HUES48 (cell line): Measurements from ENCODE around the gene KARS1.

Source experiments
- H3K27ac ChIP-seq: one replicate; pipeline ENCODE4 v1.7.0; 2013; ENCODE audit warnings: low read depth, low read length, inconsistent platforms
- H3K27me3 ChIP-seq: 2 replicates; pipeline ENCODE4 v1.6.1; 2013; ENCODE audit warnings: mild to moderate bottlenecking, low read length; ENCODE audit not compliant: control insufficient read depth, insufficient read depth
- H3K36me3 ChIP-seq: 2 replicates; pipeline ENCODE4 v1.6.1; 2013; ENCODE audit warnings: low read length; ENCODE audit not compliant: control insufficient read depth, insufficient read depth
- H3K4me1 ChIP-seq: 2 replicates; pipeline ENCODE4 v1.6.1; 2013; ENCODE audit warnings: mild to moderate bottlenecking, low read length; ENCODE audit not compliant: control insufficient read depth, insufficient read depth
- H3K4me3 ChIP-seq: 2 replicates; pipeline ENCODE4 v1.5.1; 2013; ENCODE audit warnings: mild to moderate bottlenecking, low read depth, low read length
- H3K9ac ChIP-seq: 2 replicates; pipeline ENCODE4 v1.6.1; 2013; ENCODE audit warnings: mild to moderate bottlenecking, low read depth, low read length, moderate library complexity
- H3K9me3 ChIP-seq: 2 replicates; pipeline ENCODE4 v1.6.1; 2013; ENCODE audit warnings: low read length; ENCODE audit not compliant: control insufficient read depth, insufficient read depth

Gene KARS1

DNA sequence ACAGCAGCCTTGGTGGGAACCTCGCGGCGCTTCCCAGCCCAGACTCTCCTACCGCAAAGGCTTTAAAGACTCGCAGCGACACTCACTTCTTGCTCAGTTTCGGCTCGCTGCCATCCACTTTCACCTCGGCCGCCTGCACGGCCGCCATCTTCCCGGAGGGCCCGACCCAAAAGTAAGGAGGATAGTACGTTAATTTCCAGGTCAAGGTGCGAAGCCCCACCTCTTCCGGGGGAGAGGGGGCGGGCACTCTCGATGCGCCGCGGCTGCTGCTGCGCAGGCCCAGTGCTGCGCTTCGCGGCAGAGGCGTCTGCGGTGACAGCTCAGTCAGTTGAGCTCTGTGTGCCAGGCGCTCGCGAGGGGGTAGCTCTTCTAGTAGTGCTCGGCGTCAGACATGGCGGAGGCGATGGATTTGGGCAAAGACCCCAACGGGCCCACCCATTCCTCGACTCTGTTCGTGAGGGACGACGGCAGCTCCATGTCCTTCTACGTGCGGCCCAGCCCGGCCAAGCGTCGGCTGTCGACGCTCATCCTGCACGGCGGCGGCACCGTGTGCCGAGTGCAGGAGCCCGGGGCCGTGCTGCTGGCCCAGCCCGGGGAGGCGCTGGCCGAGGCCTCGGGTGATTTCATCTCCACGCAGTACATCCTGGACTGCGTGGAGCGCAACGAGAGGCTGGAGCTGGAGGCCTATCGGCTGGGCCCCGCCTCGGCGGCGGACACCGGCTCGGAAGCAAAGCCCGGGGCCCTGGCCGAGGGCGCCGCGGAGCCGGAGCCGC is at the start of gene KARS1, which contains the start of gene TERF2IP:
KARS1 (minus strand) TSS at position 174 of the 773 bp plus-strand sequence; CDS start at position 148, 26 bp downstream.
TERF2IP (plus strand) TSS at position 282 of the 773 bp plus-strand sequence; CDS start at position 392, 110 bp downstream.
- Histone ChIP-seq H3K27me3 (no peaks in the 10 kb centered on the region), H3K4me1 (peaks cover 19% of the 10 kb centered on the region), H3K36me3 (peaks cover 26% of the 10 kb centered on the region), H3K27ac (peak within 1 kb of the TSS; percentile 90), H3K9ac (peak within 1 kb of the TSS; percentile 89), H3K9me3 (no peaks in the 10 kb centered on the region), H3K4me3 (peak within 1 kb of the TSS; percentile 95)

DNA sequence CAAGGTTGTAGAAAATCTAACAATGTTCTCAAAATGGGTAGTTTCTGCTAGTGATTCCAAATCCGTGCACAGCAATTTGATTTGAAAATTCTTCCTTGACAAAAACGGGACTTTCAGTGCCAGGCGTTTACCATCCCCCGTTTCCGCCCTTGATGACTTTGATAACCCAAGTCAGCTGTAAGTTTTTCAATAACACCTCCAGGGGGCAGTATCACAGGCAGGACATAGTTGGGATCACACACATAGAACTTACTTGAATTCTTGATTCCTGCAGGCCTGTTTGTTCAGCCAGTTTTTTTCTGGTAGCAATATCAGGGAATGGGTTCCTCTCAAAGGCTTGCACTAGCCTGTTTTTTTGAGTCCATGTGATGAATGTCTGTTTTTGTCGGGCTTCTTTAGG is 48.2 kb upstream of the KARS1 start:
- H3K27ac ChIP-seq = no peak overlapping the region
- H3K36me3 ChIP-seq = no peaks in the 10 kb centered on the region
- H3K4me1 ChIP-seq = no peaks in the 10 kb centered on the region
- H3K9ac ChIP-seq = no peak overlapping the region
- H3K9me3 ChIP-seq = peaks cover 3% of the 10 kb centered on the region; the same call in 1 of the 2 replicates
- H3K27me3 ChIP-seq = no peaks in the 10 kb centered on the region
- no peak overlapping the region for H3K4me3 ChIP-seq

DNA sequence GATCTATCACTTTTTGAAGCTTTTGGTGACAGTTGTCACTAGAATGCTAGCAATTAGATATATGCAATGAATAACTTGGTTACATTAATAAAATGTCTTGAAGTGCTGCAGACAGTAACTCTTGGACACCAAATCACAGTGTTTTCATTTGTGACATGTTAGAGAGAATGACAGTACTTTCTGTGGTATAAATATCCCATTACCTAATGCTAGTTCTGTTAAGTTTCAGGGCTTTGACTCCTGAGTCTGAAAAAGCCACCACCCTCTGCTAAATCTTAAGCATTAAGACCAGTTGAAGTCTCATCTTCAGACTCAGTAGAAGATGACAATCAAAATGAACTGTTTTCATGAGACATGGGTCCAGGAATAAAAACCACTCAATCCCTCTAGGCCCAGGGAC is 39.9 kb upstream of the KARS1 start:
- Histone ChIP-seq H3K36me3 (no peaks in the 10 kb centered on the region), H3K9ac (no peak overlapping the region), H3K4me3 (no peak overlapping the region), H3K27ac (no peak overlapping the region), H3K4me1 (no peaks in the 10 kb centered on the region), H3K9me3 (peaks cover 59% of the 10 kb centered on the region), H3K27me3 (no peaks in the 10 kb centered on the region)

DNA sequence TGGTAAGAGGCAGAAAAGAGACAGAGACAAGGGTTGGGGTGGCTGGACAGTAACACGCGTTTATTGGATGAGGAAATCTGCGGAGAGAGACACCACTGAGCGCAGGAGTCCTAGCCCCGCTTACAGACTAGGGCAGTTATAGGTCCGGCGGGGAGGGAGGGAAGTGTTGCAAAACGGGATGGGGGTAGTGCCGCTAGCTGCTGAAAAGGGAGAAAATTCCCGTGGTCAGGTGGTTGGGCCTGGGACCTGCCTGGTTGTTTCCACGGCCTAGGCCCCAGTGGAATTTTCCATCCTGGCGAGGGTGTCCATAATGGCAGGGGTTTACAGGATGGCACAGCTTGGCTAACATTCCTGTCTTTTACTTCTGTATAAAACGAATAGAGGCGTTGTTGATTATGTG is 34.8 kb upstream of the KARS1 start:
- Histone ChIP-seq H3K4me1 (no peaks in the 10 kb centered on the region), H3K4me3 (no peak overlapping the region), H3K27ac (no peak overlapping the region), H3K9me3 (peaks cover 35% of the 10 kb centered on the region), H3K36me3 (no peaks in the 10 kb centered on the region), H3K27me3 (no peaks in the 10 kb centered on the region), H3K9ac (no peak overlapping the region)

DNA sequence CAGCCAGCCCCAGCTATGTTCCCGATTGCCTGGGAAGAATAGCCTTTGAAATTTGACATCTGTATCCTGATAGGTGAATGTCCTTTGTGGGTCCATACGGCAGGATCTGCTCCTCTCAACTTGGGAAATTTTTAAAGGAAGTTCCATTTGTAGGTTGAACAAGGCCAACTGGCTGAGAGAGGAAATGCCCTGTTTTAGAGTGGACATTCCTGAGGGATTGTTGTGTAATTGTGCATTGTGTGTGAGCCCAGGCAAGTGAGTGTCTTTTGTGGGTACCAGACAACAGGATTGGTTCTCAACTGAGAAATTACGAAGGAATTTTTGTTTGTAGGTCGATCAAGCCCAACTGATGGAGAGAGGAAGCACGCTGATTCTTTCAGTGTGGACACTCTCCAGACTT is 31.9 kb upstream of the KARS1 start:
- Histone ChIP-seq H3K9me3 (peaks cover 20% of the 10 kb centered on the region), H3K36me3 (no peaks in the 10 kb centered on the region), H3K4me1 (no peaks in the 10 kb centered on the region), H3K27ac (no peak overlapping the region), H3K4me3 (no peak overlapping the region), H3K27me3 (no peaks in the 10 kb centered on the region), H3K9ac (no peak overlapping the region)

DNA sequence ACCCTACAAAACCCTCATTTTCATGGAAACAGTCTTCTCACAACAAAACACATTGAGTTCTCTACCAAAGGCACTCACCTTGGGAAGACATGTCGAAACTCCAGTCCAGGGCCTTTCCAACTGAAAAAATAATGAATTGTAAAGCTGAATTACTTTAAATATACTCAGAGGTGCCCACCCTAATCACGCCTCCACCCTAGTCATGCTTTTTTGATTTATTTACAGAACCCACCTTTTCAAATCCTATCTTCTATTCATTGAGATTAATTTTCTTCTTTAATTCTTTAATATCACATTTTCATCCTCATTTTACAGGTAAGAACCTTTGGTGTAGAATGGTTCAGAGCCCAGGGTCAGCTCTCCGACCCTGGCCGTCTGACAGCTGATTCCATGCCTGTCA is 29.4 kb upstream of the KARS1 start, which contains the start of gene CPHXL2:
CPHXL2 (minus strand) TSS at position 101 of the 400 bp plus-strand sequence; CDS start at position 91, 10 bp downstream.
- no peaks in the 10 kb centered on the region for H3K9me3 ChIP-seq
- H3K4me1 ChIP-seq = no peaks in the 10 kb centered on the region
- no peak within 1 kb of the TSS for H3K27ac ChIP-seq
- no peak within 1 kb of the TSS for H3K9ac ChIP-seq
- H3K27me3 ChIP-seq = no peaks in the 10 kb centered on the region
- no peaks in the 10 kb centered on the region for H3K36me3 ChIP-seq
- no peak within 1 kb of the TSS for H3K4me3 ChIP-seq

DNA sequence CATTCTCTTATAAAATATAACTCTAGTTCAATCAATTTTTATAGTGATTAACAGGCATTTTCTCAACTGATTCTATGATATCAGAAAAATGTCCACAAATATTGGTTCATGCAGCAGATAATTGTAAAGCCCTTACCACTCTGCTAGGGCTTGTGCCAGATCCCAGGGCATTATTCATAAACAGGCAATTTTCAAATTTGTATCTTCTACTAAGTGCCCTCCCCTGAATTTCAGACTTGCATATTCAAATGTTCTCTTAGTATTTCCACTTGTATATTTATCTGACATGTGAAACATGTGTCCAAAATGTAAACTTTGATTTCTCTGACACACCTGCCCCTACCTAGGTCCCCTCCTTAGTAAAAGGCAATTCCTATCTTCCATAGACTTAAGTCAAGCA is 20.0 kb upstream of the KARS1 start:
- Histone ChIP-seq H3K9ac (no peak overlapping the region), H3K27ac (no peak overlapping the region), H3K9me3 (no peaks in the 10 kb centered on the region), H3K27me3 (no peaks in the 10 kb centered on the region), H3K36me3 (no peaks in the 10 kb centered on the region), H3K4me1 (no peaks in the 10 kb centered on the region), H3K4me3 (no peak overlapping the region)

DNA sequence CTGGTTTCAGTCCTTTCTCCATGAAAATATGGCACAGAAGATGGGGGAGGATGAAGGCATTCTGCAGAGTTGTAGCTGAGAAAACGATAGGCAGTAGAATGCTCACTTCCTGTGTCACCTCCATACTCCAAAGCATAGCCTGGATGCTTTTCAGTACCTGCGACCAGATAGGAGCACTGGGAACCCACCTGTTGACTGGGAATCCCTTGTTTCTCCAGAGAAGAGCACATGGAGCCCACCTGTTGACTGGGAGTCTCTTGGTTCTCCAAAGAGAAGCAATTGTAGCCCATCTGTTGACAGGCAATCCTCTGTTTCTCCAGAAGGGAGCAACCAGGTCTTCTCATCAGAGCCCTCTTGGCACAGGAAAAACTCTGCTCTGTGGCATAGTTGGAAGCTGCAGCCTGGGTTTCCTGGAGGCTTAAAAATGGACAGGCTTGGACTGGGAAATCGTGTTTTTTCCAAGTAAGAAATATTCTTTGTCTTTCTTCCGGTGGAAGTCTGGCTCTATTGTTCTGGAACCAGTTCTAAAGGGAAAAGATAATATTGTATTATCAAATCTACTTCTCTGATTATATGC is 13.3 kb upstream of the KARS1 start:
- Histone ChIP-seq H3K36me3 (peaks cover 30% of the 10 kb centered on the region), H3K9me3 (no peaks in the 10 kb centered on the region), H3K9ac (no peak overlapping the region), H3K4me3 (no peak overlapping the region), H3K4me1 (no peaks in the 10 kb centered on the region), H3K27me3 (no peaks in the 10 kb centered on the region), H3K27ac (no peak overlapping the region)

DNA sequence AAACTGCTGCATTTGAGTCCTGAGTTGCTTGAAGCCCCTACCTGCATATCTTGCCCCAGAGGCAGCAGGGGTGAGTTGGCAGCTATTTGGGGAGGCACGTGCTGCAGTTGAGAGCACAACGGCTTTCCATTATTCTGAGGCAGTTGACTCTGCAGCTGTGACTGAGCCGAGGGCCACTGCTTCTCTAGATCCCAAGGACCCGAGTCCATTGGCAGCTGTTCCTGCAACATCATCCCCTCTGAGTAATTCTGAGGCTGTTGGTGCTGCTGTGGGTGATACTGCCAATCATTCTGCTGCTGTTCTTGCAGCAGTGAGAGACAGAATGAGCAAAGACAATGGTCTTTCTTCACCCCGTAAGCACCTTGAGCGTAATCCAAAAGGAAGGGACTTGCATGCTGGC is 12.9 kb upstream of the KARS1 start:
- Histone ChIP-seq H3K4me3 (no peak overlapping the region), H3K9ac (no peak overlapping the region), H3K27ac (no peak overlapping the region), H3K4me1 (no peaks in the 10 kb centered on the region), H3K27me3 (no peaks in the 10 kb centered on the region), H3K9me3 (no peaks in the 10 kb centered on the region), H3K36me3 (peaks cover 35% of the 10 kb centered on the region)

DNA sequence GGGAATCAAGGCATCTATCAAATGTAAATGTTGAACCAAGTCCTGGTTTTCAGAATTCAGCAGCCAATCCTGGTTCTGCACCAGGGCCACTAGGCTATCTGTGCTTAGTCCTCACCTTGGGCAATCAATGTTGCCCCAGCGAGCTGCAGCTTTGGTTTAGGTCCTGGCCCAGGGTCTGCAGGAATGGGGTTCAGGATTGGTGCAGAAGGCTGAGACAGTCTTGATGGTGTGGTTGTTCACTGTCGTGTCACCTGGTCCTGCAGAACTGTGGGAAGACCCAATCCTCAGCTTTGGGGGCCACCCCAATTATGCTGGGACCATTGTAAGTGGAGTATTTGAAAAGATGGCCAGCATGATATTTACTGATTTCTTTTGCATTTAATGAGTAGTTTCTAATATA is 10.7 kb upstream of the KARS1 start:
- Histone ChIP-seq H3K36me3 (peaks cover 47% of the 10 kb centered on the region), H3K27me3 (no peaks in the 10 kb centered on the region), H3K4me1 (no peaks in the 10 kb centered on the region), H3K9me3 (no peaks in the 10 kb centered on the region), H3K9ac (no peak overlapping the region), H3K27ac (no peak overlapping the region), H3K4me3 (no peak overlapping the region)

DNA sequence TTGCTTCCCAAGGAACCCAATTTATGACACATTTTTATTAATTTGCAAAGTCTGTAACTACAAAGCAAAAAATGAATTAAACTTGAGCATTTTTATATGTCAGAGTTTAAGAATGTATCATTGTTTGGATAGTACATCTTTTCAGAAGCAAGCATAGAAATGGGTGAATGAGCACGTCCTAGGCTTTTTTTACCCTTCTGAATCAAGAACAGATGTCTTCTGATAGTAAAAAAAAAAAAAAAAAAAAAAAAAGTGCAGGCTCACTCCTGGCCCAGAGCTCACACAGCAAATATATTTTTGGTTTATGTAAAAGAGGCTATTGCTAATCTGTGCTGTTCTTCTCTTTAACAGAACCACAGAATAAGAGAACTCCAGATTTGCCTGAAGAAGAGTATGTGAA is 6.5 kb upstream of the KARS1 start:
- Histone ChIP-seq H3K36me3 (peaks cover 46% of the 10 kb centered on the region), H3K27me3 (no peaks in the 10 kb centered on the region), H3K9me3 (no peaks in the 10 kb centered on the region), H3K4me1 (peaks cover 12% of the 10 kb centered on the region), H3K27ac (no peak overlapping the region), H3K4me3 (no peak overlapping the region), H3K9ac (no peak overlapping the region)
